Lung (tissue), 12 donors: ENCODE data around the gene RALA. TPM values are rescaled to one million over a fixed set of nuclear protein-coding genes. Genes with fewer than 3 reads are reported as not detected.

Experiments used
- ATAC-seq: fragments of 200-7000 bp; cut with Tn5 transposase; one replicate; pipeline ENCODE4 v1.9.1; 2020; ENCODE audit warnings: moderate number of reproducible peaks; ENCODE audit not compliant: insufficient read depth, low FRiP score
- DNase-seq, 3 donors: peaks; one replicate each; pipeline ENCODE4 v3.0.0-alpha.2; 2013 to 2017
- H3K27ac ChIP-seq, 2 donors: one replicate each; pipeline ENCODE4 v1.5.1; 2013; ENCODE audit warnings: mild to moderate bottlenecking in 2 of 2, moderate library complexity in 2 of 2, control low read depth in 1 of 2, inconsistent platforms in 1 of 2, low read depth in 1 of 2, low read length in 1 of 2
- H3K27me3 ChIP-seq, 3 donors: one replicate each; pipeline ENCODE4 v1.5.1; 2013; ENCODE audit warnings: low read length in 2 of 3; ENCODE audit not compliant: control insufficient read depth in 3 of 3, insufficient read depth in 3 of 3
- H3K36me3 ChIP-seq, 4 donors: one replicate each; pipeline ENCODE4 v1.5.1; 2013; ENCODE audit warnings: low read length in 4 of 4, mild to moderate bottlenecking in 1 of 4, moderate library complexity in 1 of 4; ENCODE audit not compliant: control insufficient read depth in 4 of 4, insufficient read depth in 4 of 4
- H3K4me1 ChIP-seq, 5 donors: one replicate each; pipeline ENCODE4 v1.5.1; 2013; ENCODE audit warnings: low read length in 5 of 5, mild to moderate bottlenecking in 2 of 5, moderate library complexity in 1 of 5; ENCODE audit not compliant: control insufficient read depth in 5 of 5, insufficient read depth in 5 of 5
- H3K4me3 ChIP-seq: one replicate; pipeline ENCODE4 v1.5.1; 2013; ENCODE audit warnings: mild to moderate bottlenecking, control low read depth, moderate library complexity
- H3K9ac ChIP-seq, 2 donors: one replicate each; pipeline ENCODE4 v1.5.1; 2013; ENCODE audit warnings: low read length in 2 of 2, control low read depth in 1 of 2; ENCODE audit not compliant: insufficient read depth in 1 of 2
- H3K9me3 ChIP-seq, 4 donors: one replicate each; pipeline ENCODE4 v1.5.1; 2013; ENCODE audit warnings: low read length in 3 of 4, mild to moderate bottlenecking in 1 of 4, moderate library complexity in 1 of 4; ENCODE audit not compliant: control insufficient read depth in 4 of 4, insufficient read depth in 3 of 4
- CTCF ChIP-seq: IDR thresholded peaks from 2 replicates; pipeline ENCODE4 v1.5.1; 2012; ENCODE audit warnings: mild to moderate bottlenecking; ENCODE audit errors: control extremely low read depth, extremely low read depth
- WGBS, 2 donors: extraction: QIAGEN DNeasy Blood & Tissue Kit; methylation state at CpG; one replicate each; pipeline ENCODE4 v1.1.7; 2013; 5-methylcytosine and 5-hydroxymethylcytosine counted together
- polyA plus RNA-seq, 2 donors: library from polyadenylated mRNA; stranded (reverse); fragments of 200-250 nt; gene quantifications; one replicate each; pipeline ENCODE4 v1.2.1, GENCODE V29; 2013
- total RNA-seq, 2 donors: library from RNA; depleted of rRNA in 1 of 2; stranded (reverse); fragments of >200 nt in 1 of 2; gene quantifications; one replicate each; pipeline ENCODE4 v1.2.1, GENCODE V29; 2014 to 2021
- donor health status: control.
- donor health status: control.
- donor health status: Bipolar disorder and iron deficiency.
- donor health status: healthy.
- donor health status: DM: yes; HTN: yes; CAD: no.

RALA gene
- total and polyA plus RNA-seq, 4 donors = 29.5 to 41.0 (median 30.6) TPM

GRCh38 chr7:39615350-39615975 lies 7.9 kb upstream of the RALA start:
- ATAC-seq = no peak
- H3K4me3 ChIP-seq = no peak overlapping the region

GRCh38 chr7:39616138-39616537 lies 7.2 kb upstream of the RALA start:
- 38 to 71% methylated on average over 1 of the region's 1 CpG for WGBS, 2 donors
- Histone ChIP-seq H3K9me3 (no peaks in the 10 kb centered on the region), H3K36me3 (no peaks in the 10 kb centered on the region), H3K4me3 (no peak overlapping the region), H3K27me3 (peaks cover 0 to 2% (median 0%) of the 10 kb centered on the region in 3 donors), H3K27ac (no peak overlapping the region), H3K9ac (no peak overlapping the region), H3K4me1 (peaks cover 0 to 2% (median 0%) of the 10 kb centered on the region in 5 donors)
- TF ChIP-seq CTCF = no peak
- DNase-seq (no peak), ATAC-seq (no peak)

More at GRCh38 chr7:39615350-39615975, 7.9 kb upstream of the RALA start:
- no peaks in the 10 kb centered on the region for H3K36me3 ChIP-seq
- no peak for TF ChIP-seq CTCF
- peaks cover 0 to 2% (median 0%) of the 10 kb centered on the region in 5 donors for H3K4me1 ChIP-seq
- no peak overlapping the region for H3K27ac ChIP-seq
- peaks cover 0 to 2% (median 0%) of the 10 kb centered on the region in 3 donors for H3K27me3 ChIP-seq
- WGBS, 2 donors = 76 to 86% methylated on average over 1 of the region's 1 CpG
- H3K9me3 ChIP-seq = no peaks in the 10 kb centered on the region
- H3K9ac ChIP-seq = no peak overlapping the region
- no peak for DNase-seq

GRCh38 chr7:39617005-39617404 lies 6.4 kb upstream of the RALA start:
- Histone ChIP-seq H3K4me3 (no peak overlapping the region), H3K9me3 (no peaks in the 10 kb centered on the region), H3K36me3 (no peaks in the 10 kb centered on the region), H3K4me1 (peaks cover 0 to 4% (median 1%) of the 10 kb centered on the region in 5 donors), H3K27me3 (peaks cover 0 to 2% (median 0%) of the 10 kb centered on the region in 3 donors), H3K9ac (no peak overlapping the region), H3K27ac (no peak overlapping the region)
- no peak for DNase-seq
- no peak for TF ChIP-seq CTCF
- no peak for ATAC-seq

- no peaks in the 10 kb centered on the region for H3K9me3 ChIP-seq
- H3K27me3 ChIP-seq = peaks cover 0 to 2% (median 0%) of the 10 kb centered on the region in 3 donors
- no peak for ATAC-seq
- H3K4me3 ChIP-seq = no peak overlapping the region
- peaks cover 0 to 12% (median 3%) of the 10 kb centered on the region in 5 donors for H3K4me1 ChIP-seq
- H3K27ac ChIP-seq = no peak overlapping the region
- H3K9ac ChIP-seq = no peak overlapping the region
- WGBS, 2 donors = 86 to 90% methylated on average over 4 of the region's 4 CpGs
- no peak for DNase-seq
- H3K36me3 ChIP-seq = no peaks in the 10 kb centered on the region
- TF ChIP-seq CTCF = no peak
Measured at GRCh38 chr7:39618868-39619267, 4.5 kb upstream of the RALA start.
